Inflammatory macrophage (primary cell): Measurements from ENCODE around the gene PSENEN.
A peak's percentile ranks its signal among the peaks of the same experiment; 100 is the strongest.
"Not testable (repeated sequence)": the region's sequence is repeated elsewhere in the genome, so short reads cannot be mapped to it uniquely, and the experiment has no call there.

Experiments used
- DNase-seq, 2 donors: peaks; one replicate each; pipeline ENCODE4 v3.0.0-alpha.2; 2020 to 2022

PSENEN gene

DNA sequence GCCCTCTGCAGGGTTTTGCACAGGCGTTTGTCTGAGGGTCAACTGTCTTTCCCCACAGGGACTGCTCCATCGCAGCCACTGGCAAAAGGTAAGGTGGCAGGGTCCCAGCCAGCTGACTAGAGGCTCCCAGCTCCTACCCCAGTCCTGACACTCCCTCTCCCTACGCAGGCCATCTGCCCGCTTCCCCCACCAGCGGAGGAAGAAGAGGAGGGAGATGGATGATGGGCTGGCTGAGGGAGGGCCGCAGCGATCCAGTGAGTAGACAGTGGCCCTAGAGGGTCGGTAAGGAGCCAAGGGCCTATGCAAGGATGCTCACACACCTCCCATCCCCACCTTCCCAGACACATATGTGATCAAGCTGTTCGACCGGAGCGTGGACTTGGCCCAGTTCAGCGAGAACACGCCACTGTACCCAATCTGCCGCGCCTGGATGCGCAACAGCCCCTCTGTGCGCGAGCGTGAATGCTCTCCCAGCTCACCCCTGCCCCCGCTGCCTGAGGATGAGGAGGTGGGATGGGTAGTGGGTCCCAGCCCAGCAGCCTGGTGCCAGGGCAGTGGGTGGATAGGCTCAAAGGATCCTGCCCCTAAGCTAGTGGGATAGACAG lies 7.4 kb downstream of the PSENEN start:
- DNase-seq: no peak

DNA sequence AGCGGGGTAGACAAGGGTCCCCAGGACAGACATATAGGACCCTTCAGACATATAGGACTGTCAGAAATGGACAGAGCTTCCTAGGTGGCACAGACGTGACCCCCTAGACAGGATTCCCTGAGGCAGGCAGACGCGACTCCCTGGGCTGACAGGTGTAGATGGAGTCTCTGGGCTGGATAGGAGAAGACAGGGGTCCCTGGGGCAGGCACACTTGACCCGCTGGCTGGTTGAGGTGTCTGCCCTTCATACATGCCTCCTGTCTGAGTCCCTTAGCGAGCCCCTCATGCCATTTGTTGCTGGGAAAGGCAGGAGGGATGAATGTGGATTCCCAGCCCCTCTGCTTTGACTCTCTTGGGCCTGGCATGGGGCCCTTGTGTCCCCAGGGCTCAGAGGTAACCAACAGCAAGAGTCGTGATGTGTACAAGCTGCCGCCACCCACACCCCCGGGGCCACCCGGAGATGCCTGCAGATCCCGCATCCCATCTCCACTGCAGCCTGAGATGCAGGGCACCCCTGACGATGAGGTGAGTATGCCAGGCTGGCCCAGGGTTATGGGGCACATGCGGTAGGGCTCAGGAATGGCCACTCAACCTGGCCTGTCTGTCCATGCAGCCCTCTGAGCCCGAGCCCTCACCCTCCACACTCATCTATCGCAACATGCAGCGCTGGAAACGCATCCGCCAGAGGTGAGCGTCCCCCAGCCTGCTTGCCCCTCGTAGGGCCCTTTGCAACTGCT lies 8.4 kb downstream of the PSENEN start:
- no peak for DNase-seq

DNA sequence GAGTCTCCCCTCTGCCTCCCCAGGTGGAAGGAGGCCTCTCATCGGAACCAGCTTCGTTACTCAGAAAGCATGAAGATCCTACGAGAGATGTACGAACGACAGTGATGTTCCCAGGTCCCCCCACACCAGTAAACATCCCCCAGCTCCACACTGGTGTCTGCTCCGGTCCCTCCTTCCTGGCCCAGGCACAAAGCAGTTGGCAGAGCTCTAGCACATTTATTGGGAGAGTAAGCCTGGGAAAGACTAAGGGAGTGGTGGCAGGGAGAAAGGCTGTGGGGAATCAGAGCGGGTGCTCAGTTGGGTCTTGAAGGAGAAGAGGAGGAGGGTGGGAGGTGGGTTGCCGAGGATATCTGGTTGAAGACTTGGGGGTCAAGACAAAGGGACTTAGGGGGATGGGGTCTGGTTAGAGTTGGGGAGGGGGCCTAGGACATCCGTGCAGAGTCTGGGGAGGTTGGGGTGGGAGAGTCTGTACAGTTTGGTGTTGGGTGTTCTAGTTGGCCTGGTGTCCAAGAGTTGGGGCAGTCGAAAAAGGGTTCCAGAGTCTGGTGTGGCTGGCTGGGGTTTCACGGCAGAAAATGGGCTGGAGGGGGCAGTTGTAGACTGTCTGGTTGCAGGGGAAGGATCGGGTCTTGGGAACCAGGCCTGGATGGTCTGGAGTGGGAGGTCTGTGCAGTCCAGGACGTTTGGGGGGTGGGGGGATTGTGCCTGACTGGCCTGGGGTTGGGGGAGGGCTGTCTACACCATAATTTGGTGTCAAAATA lies 9.1 kb downstream of the PSENEN start:
- DNase-seq: no peak

- DNase-seq: no peak
Observed at GRCh38 chr19:35755131-35755549, 9.7 kb downstream of the PSENEN start.

- DNase-seq: peak in 1 of 2 donors; percentile 27
Observed at GRCh38 chr19:35755550-35756376, 10.3 kb downstream of the PSENEN start.

DNA sequence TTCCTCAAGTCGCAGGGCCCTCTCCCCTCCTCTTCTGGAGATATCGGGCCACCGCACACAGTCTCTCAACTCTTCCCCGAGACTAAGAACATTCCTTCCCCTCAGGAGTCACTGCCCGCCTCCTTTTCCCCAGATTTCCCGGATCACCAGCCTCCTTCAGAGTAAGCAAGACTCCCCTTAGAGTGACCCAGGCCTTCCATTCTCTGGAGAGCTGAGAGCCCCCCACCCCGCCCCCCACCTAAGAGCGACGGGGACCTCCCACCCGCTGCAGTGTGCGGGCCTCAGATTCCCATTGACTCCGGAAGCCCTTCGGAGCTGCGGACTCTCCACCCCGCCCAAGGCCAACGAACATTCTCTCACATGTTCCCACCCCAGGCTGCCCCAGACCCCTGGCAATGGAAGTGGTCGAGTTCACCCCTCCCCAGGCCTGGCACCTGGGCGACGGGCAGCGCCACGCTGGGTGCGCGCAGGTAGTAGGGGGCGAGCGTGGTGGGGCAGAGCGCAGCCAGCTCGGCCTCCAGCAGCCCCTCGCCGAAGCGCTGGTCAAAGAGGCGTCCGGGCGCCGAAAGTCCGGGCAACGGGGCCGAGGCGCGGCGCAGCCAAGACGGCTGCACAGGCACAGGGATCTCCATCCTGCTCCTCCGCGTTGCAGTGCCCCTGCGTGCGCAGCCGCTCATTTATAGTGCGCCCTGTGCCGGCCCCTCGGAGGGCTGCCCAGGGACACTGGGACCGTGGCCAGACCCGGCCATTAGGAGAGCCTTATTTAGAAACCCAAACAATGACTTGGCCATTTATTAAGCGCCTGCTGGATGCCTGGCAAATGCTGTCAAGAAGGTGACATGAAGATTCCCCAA lies 11.2 kb downstream of the PSENEN start, which contains the start of gene HSPB6:
Gene HSPB6 (minus strand): TSS at position 653 of the 854 bp plus-strand sequence. CDS start 21 bp downstream, at position 632.
- no peak for DNase-seq

DNA sequence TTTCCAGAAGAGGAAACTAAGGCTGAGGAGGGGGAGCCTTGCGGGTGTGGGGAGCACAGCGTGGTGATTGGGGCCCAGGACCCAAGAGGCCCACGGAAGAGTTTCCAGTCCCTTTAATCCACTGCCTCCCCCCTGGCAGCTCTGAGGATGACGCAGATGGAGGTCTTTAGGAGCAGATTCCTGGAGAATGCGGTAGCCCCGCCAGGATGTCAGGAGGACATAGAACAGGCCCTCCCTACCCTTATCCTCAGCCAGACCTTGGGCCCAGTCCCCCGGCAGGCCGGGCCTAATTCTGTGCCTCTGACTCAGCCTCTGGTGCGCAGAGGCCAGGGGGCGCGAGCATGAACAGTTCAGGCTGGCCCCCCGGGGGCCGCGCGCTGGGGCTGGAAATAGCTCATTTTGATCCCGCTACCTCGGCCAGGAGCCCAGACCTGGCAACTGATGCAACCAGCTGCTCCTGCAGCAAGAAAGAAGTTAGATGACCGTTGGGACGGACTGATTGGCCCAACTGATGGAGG lies 11.8 kb downstream of the PSENEN start:
- peak in 1 of 2 donors; percentile 9 for DNase-seq

DNA sequence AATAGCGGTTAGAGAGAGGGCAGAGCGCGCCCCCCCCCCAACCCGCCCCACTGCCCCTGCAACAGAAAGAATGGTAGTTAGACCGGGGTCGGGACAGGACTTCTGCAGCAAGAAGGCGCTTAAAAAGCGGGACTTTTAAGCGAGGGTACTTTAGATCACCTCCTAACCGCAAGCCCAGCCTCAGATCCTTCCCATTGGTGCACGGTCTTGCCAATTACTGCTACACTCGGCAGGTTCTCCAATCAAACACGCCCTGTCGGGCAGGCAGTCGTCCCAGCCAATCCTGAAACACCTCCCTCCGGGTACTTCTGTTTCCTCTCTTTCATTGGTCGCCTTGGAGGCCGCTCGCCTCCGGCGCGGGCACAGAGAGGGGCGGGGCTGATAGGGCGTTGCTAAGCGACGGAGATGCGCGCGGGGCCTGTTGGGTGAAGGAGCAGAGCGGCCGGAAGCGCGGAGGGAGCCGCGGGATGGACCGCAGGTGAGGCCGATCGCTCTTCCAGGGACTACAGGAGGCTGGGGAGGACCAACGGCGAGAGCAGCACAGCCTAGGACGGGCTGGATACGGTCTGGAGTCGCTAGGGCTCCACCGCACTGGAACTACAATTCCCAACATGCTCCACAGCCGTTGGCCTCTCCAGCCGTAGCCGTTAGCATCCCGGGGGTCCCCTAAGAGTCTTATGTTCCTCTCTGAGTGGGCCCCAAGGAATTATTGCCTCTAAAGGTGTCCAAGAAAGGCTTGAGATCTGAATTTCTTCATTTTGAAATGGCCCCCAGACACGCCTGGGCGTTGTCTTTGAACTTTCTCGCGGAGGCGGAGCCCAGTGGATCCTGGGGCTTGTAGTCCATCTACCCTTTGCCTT lies 12.5 kb downstream of the PSENEN start, which contains the start of gene PROSER3:
Gene PROSER3 (plus strand): TSS at position 428 of the 860 bp plus-strand sequence. CDS start 40 bp downstream, at position 468.
- DNase-seq: peak; percentile 99 to 100

DNA sequence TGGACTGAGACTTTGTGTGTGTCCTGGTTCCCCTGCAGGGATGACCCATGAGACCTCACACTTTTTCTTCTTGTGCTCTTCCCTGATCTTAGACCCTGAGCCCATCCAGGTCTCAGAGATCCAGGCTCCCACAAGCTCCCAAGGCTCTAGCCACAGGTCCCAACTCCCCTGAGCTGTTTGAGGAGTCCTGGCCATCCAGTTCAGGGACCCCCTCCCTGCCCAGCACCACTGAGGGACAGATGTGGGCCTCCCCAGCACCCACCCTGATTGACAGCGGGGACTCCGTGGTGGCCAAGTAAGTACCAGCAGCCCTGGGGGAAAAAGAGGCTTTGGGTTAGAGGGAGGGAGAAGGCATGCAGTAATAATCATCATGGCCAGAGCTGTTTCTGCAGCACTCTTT lies 14.2 kb downstream of the PSENEN start:
- no peak for DNase-seq

DNA sequence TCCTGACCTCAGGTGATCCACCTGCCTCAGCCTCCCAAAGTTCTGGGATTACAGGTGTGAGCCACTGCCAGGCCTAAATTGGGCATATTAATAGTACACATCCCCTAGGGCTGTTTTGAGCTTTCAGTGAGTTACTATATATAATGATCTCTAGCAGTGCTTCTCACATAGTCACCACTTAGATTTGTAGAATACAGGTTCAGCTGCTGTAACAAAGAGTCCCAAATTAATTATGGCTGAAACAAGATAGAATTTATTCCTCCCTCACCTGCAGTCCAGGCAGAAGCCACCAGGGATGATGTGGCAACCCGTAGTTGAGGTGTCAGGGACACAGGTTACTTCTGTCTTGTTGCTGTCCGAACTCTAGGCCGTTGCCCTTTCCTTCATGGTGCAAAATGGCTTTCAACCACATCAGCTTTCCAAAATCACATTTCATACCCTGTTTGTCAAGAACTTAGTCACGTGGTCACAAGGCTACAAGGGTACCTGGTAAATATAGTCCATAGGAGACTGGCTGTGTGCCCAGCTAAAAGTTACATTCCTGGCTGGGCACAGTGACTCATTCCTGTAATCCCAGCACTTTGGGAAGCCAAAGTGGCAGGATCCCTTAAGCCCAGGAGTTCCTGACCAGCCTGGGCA lies 15.4 kb downstream of the PSENEN start:
- DNase-seq: no peak

DNA sequence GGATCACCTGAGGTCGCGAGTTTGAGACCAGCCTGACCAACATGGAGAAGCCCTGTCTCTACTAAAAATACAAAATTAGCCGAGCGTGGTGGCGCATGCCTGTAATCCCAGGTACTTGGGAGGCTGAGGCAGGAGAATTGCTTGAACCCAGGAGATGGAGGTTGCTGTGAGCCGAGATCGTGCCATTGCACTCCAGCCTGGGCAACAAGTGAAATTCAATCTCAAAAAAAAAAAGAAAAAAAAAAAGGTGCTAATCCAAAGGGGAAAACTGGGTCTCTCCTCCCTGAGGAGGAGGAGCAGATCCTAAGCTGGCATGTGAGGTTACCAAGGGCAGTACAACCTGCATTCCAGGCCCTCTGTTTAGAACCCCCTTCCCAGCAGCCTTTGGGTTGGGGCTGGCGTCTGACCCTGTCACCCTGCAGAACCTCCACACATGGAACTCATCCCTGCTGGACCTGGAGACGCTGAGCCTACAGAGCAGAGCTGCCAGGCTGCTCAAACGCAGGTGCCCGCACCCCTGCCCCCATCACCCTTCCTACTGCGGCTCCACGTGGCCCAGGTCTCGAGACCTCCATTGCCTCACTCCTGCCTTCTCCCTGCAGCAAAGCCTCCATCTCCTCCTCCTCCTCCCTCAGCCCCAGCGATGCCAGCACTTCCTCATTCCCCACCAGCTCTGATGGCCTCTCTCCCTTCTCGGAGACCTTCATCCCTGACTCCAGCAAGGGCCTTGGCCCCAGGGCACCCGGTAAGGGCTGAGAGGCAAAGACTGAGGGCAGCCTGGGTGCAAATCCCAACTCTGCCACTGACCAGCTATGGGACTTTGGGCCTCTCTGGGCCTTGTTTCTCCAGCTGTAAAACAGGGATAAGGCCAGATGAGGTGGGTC lies 19.2 kb downstream of the PSENEN start:
- no peak for DNase-seq

DNA sequence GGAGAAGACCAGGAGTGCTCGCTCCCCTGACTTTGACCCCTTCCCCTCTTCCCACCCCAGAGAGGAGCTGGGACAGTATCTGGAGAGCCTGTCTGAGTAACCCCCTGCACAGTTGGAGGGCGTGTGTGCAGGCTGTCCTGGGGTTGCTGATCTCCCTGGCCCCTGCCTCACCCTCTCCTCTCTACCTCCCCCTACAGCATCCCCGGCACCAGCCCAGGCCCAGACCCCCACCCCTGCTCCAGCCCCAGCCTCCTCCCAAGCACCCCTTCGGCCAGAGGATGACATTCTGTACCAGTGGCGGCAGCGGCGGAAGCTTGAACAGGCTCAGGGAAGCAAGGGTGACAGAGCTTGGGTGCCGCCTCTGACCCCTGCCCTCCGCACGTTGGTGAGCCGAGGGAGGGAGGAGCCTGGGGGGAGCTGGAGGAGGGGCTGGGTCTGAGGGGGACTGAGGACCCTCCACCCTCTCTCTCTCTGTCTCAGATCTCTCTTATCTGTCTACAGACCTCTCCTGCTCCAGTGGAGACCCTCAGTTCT lies 21.2 kb downstream of the PSENEN start:
- no peak for DNase-seq

- no peak for DNase-seq
Observed at GRCh38 chr19:35767288-35768081, 22.0 kb downstream of the PSENEN start.

DNA sequence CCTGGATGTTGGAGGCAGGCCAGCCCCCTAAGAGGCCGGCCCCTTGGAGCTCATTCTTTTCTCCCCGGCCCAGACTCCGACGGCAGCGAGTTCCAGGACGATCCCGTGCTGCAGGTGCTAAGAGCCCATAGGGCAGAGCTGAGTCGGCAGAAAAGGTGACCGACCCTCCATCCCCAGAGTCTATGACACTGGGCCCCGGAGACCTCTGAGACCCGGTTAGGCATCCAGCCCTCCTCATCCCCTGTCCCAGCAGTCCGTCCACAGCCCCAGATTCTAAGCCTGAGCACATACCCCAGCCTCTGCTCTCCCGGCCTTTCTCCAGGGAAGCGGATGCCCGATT lies 22.6 kb downstream of the PSENEN start:
- no peak for DNase-seq

DNA sequence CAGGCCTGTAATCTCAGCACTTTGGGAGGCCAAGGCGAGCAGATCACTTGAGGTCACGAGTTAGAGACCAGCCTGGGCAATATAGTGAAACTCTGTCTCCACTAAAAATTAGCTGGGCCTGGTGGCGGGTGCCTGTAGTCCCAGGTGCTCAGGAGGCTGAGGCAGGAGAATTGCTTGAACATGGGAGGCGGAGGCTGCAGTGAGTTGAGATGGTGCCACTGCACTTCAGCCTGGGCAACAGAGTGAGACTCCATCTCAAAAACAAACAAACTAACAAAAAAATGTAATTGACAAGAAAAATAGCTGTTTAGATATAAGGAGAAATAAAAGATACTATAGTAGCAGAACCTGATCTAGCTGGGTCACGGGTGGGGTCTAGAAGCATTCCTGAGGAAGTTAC lies 26.9 kb downstream of the PSENEN start:
- DNase-seq: not testable (repeated sequence)

GRCh38 chr19:35773020-35773806 lies 27.8 kb downstream of the PSENEN start:
- peak in 1 of 2 donors; percentile 12 for DNase-seq
